ENCODE measurements around the gene RIC1.
"Not testable (repeated sequence)": the region's sequence is repeated elsewhere in the genome, so short reads cannot be mapped to it uniquely, and the experiment has no call there.

RIC1 gene

DNA sequence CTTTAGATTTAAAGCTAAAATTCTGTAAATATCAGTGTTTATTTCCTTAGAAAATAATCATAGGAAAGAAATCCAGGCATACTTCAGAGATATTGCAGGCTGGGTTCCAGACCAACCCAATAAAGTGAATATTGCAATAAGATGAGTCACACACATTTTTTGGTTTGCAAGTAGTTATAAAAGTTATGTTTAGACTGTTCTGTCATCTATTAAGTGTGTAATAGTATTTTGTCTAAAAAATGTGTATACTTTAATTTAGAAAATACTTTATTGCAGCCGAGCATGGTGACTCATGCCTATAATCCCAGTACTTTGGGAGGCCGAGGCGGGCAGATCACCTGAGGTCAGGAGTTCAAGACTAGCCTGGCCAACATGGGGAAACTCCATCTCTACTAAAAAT lies 6.9 kb upstream of the RIC1 start:
- no peak for DNase-seq

DNA sequence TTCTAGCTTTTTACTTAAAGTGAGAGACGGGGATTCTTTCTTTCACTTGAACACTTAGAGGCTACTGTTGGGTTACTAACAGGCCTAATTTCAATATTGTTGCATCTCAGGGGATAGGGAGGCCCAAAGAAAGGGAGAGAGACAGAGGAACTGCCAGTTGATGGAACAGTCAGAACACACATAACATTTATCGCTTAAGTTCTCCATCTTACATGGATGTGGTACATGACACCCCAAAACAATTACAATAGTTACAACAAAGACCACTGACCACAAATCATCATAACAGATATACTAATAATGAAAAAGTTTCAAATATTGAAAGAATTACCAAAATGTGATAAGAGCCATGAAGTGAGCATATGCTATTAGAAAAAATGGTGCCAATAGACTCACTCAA lies 4.3 kb upstream of the RIC1 start:
- no peak for DNase-seq

- peak; percentile 58 for DNase-seq
Observed at GRCh38 chr9:5626727-5627634, 1.9 kb upstream of the RIC1 start.

DNA sequence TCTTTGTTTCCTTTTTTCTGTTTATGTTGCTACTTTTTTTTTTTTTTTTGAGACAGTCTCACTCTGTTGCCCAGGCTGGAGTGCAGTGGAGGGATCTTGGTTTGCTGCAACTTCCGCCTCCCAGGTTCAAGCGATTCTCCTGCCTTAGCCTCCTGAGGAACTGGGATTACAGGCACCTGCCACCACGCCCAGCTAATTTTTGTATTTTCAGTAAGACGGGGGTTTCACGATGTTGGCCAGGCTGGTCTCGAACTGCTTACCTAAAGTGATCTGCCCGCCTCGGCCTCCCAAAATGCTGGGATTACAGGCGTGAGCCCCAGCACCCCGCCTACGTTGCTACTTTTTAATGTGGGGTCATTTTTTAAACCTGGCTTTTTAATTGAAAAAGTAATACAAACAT lies 1.2 kb upstream of the RIC1 start:
- DNase-seq: peak; percentile 32

- no peak for DNase-seq
Observed at GRCh38 chr9:5628183-5628529, 751 bp upstream of the RIC1 start.

DNA sequence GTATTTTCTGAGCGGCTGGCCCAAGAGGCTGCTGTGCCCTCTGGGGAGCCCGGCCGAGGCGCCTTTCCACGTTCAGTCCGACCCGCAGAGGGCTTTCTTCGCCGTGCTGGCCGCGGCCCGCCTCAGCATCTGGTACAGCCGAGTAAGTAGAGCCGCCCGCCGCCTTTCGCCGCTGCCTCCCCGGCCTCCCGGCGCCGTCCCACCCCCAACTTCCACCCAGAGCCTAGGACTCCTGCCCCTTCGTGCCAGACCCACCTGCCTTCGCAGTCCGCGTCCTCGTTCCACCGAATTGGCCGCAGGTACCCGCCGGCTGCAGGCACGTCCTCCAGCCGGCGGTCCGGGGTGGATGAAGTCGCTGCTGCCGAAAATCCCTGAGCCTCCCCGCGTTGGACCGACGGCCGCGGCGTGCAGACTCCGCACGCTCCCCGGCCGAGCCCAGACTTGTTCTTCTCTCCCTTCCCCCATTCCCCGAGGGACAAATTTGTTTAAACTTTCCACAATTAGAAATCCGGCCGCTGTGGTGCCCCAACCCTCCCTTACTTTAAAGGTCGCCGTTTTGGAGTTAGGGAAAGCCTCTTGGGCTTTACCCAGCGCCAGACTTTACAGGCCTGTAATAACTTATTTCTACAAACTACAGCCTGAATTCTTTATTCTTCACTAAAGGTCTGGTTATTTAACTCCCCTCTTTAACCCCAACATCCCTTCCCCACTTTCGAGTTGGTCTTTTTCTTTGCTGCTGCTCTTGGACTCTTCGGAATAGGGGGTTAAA lies 589 bp downstream of the RIC1 start:
- peak; percentile 81 for DNase-seq

DNA sequence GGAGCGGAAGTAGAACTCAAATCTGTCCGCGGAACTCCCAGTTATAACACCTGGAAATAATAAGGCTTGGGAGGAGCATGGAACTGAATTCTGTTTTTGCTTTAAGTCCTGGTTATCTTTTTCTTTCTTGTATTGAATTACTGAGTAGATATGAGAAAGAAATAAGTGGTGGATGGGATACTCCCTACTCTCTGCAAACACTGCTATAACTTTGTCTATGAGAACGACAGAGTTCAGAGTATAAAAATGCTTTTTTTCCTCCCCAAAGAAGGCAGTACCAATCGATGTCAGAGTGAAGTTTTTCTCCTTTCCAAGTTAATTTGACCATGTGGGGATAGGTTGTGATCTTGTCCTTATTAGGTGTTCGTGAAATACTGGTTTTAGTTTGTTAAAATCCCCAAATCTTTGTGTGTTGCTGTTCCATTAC lies 1.2 kb downstream of the RIC1 start:
- DNase-seq: peak; percentile 75

GRCh38 chr9:5631026-5631425 lies 2.1 kb downstream of the RIC1 start:
- no peak for DNase-seq

DNA sequence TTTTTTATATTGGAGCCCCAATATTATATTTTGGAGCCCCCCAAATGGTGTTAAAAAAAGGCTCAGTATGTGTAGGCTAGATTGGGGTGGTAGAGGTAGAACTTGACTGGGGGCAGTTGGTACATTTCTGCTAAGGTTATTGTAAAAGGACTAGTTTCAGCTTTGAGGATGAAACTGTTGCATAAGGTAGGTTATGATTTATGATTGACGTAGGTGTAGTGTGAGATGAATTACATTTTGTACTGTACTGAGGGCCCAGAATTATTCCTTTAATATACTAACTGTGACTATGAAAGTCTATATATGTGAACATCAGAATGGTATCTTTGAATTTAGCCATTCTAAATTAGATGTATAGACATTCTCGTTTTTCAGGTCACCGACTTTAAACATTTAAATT lies 3.6 kb downstream of the RIC1 start:
- DNase-seq: no peak

- DNase-seq: peak; percentile 7
Observed at GRCh38 chr9:5633243-5633642, 4.3 kb downstream of the RIC1 start.

DNA sequence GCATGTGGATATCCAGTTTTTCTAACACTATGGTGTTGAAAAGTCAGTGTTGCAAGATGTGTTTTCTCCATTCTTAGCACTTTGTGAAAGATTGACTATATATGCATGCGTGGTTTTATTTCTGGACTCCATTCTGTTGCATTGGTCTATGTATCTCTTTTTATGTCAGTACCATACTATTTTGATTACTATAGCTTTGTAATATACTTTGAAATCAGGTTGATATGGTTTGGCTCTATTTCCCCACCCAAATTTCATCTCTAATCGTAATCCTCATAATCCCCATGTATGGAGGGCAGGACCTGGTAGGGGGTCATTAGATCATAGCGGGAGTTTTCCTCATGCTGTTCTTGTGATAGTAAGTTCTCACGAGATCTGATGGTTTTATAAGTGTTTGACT lies 6.5 kb downstream of the RIC1 start:
- DNase-seq: no peak

- no peak for DNase-seq
Observed at GRCh38 chr9:5639816-5640215, 10.9 kb downstream of the RIC1 start.

GRCh38 chr9:5642170-5642569 lies 13.3 kb downstream of the RIC1 start:
- DNase-seq: peak; percentile 51

- DNase-seq: peak; percentile 6
Observed at GRCh38 chr9:5643005-5643624, 14.2 kb downstream of the RIC1 start.

DNA sequence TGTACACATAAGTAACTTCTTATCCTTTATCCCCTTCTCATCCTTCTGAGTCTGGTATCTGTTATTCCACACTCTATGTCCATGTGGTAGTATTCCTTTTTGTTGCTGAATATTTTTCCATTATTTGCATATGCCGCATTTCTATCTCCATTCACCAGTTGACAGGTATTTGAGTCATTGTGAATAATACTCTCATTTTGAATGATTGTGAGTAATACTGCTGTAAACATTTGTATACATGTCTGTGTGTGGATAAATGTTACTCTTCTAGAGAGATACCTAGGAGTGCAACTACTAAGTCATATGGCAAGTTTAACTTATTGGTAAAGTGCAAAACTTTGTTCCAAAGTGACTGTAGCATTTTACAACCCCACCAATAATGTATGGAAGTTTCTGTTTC lies 15.6 kb downstream of the RIC1 start:
- no peak for DNase-seq

GRCh38 chr9:5646116-5646515 lies 17.2 kb downstream of the RIC1 start:
- no peak for DNase-seq

DNA sequence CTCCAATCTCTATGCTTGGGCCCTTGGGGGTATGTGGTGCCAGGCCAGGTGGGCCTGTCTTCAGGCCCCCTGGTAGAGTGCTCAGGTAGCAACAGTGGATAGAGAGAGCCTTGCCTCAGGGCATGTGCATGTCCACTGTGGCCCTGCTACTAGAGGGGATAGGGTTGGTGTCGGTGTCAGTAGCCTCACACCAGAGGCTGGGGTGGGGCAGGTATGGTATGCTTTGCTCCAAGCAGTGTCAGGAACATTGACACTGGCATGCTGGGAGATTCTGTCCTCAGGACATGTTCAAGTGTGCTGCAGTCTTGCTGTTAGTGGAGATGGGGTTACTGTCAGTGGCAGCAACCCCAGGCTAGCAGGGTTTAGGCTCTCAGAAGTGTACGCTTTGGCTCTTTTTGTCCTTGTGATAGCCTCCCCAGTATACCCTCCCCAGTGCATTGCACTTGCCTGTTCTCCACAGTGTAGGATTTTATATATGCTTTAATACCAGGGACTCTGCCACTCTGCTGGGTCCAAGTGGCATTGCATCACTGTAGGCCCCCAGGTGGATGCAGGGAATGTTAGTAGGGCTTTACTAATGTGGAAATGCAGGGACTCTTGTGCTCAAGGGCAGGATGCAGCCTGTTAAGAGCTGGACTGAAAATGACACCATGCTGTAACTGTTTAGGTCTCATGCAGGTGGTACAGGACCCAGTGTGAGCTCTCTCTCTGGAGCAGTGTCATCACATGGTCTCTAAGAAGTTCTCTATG lies 21.6 kb downstream of the RIC1 start:
- DNase-seq: no peak

- no peak for DNase-seq
Observed at GRCh38 chr9:5651246-5651645, 22.3 kb downstream of the RIC1 start.

DNA sequence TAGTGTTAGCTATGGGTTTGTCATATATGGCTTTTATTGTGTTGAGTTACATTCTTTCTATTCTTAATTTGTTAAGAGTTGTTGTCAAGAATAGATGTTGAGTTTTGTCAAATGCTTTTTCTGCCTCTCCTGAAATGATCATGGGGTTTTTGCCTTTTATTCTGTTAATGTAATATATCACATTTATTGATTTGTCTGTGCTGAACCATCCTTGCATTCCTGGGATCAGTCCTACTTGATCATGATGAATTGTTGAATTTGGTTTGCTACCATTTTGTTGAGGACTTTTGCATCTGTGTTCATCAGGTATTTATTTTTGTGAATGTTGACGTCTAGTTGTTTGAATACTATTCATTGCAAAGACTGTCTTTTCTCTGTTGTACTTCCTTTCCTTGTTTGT lies 23.9 kb downstream of the RIC1 start:
- no peak for DNase-seq

DNA sequence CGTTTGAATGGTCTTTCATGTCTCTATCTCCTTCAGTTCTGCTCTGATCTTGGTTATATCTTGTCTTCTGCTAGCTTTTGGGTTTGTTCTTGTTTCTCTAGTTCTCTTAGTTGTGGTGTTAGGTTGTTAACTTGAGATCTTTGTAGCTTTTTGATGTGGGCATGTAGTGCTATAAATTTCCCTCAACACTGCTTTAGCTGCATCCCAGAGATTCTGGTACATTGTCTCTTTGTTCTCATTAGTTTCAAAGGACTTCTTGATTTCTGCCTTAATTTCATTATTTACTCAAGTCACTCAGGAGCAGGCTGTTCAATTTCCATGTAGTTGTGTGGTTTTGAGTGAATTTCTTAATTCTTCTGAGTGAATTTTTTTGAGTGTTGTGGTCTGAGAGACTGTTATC lies 33.9 kb downstream of the RIC1 start:
- DNase-seq: not testable (repeated sequence)

GRCh38 chr9:5665059-5665458 lies 36.2 kb downstream of the RIC1 start:
- no peak for DNase-seq

GRCh38 chr9:5667391-5667790 lies 38.5 kb downstream of the RIC1 start:
- no peak for DNase-seq

DNA sequence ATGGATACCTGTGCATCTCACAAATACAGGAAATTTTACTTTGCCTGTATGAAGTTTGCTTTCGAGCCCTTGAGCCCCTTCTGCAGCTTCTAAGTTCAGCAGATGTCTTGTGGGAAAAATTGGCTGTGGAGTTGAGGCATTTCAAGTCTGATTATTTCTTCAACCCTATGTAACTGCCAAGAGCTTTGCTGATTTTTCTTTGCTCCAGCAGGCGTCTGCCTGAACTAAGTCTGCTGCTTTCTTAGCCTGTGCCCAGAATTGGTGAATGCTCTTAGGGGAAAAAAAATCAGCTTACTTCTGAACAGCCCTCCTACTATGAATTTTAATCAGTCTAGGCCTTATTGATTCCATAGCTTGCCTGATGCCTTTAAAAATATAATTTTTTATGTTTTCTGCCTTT lies 41.2 kb downstream of the RIC1 start:
- no peak for DNase-seq
